Measurements from ENCODE around the gene IL17RB.

Gene IL17RB, protein sequence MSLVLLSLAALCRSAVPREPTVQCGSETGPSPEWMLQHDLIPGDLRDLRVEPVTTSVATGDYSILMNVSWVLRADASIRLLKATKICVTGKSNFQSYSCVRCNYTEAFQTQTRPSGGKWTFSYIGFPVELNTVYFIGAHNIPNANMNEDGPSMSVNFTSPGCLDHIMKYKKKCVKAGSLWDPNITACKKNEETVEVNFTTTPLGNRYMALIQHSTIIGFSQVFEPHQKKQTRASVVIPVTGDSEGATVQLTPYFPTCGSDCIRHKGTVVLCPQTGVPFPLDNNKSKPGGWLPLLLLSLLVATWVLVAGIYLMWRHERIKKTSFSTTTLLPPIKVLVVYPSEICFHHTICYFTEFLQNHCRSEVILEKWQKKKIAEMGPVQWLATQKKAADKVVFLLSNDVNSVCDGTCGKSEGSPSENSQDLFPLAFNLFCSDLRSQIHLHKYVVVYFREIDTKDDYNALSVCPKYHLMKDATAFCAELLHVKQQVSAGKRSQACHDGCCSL

DNA sequence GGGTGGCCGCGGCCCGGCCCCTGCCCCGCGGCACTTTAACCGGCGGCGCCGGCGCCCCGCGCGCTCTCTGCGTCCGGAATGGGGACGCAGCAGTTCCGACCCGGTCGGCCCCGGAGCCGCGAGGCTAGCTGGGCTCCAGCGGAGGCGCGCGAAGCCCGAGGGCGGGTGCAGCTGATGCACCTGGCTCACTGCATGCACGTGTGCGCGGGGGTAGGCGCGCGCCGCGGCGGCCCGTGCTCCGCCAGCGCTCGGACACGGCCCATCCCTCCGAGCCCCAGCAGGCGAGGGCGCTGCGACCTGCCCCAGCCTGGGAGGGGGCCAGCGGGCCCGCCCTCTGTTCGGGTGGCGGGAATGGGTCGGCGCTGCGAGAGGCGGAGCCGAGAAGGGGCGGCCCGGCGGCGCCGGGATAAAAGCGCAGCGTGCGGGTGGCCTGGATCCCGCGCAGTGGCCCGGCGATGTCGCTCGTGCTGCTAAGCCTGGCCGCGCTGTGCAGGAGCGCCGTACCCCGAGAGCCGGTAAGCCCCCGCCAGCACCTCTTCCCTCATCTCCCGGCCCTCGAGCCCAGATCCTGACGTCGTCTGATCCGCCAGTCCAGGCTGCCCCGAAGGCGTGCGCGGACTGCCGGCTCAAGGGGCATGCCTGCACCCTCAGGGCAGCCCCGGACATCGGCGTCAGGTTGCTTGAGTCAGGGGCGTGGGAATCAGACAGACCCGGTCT lies at the start of gene IL17RB, which contains the start of gene CHDH:
IL17RB (plus strand) TSS at position 435 of the 717 bp plus-strand sequence; CDS start at position 456, 21 bp downstream.
CHDH (minus strand) TSS at position 286 of the 717 bp plus-strand sequence. CDS start 22,411 bp downstream, outside the sequence.
- no peaks in the 10 kb centered on the region for H3K9me3 Mint-ChIP-seq (ENCODE audit: low read depth)
- H3K4me3 Mint-ChIP-seq, result peak within 1 kb of the TSS; percentile 79
- H3K4me1 Mint-ChIP-seq (ENCODE audit: low read depth), result peaks cover 6% of the 10 kb centered on the region
- H3K36me3 Mint-ChIP-seq, result no peaks in the 10 kb centered on the region
- no peak within 1 kb of the TSS for H3K27ac Mint-ChIP-seq
- H3K27me3 Mint-ChIP-seq, result peaks cover 37% of the 10 kb centered on the region

DNA sequence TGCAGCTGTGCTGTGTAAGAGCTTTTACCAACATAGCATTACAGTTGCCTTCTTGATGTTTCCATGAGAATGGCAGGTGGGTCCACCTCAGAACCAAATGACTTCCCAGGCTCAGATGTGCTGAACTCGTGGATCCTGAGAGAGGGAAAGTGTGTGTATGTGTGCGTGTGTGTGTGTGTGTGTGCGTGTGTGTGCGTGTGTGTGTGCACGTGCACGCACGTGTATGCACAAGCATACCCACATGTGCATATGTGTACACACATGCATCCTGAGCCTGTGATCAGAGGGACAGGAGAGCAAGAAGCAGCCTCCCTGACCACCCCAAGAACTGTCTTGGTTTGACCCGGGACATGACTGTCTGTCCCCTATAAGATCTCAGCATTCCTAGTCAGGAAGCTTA lies 48.2 kb upstream of the IL17RB start:
- H3K27me3 Mint-ChIP-seq, result peaks cover 2% of the 10 kb centered on the region
- no peaks in the 10 kb centered on the region for H3K36me3 Mint-ChIP-seq
- H3K4me1 Mint-ChIP-seq (ENCODE audit: low read depth), result no peaks in the 10 kb centered on the region
- no peak overlapping the region for H3K27ac Mint-ChIP-seq
- H3K4me3 Mint-ChIP-seq, result no peak overlapping the region
- H3K9me3 Mint-ChIP-seq (ENCODE audit: low read depth), result no peaks in the 10 kb centered on the region

DNA sequence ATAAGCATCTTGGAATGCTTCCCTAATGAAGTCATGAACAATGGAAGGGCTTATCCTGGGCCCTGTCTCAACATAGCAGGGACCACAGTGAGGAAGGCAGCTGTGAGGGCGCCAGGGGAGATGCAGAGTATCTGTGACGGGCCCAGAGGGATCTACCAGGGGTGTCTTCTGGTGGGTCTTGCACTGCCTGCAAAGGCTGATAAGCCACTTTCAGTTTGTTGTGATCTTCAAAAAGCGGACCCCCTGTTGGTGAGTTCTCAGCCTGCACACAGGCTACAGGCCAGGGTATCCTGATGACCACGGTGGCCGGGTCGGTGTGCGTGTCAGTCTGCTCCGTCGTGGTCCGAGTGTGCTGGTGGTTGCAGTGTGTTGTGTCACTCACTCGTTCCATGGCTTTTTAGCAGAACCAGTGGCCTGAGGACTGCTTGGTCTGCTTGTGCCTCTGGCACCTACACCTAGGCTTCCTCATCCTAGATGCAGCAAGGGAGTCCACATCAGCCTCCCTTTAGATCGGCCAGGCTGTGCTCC lies 47.0 kb upstream of the IL17RB start:
- Mint-ChIP-seq H3K4me3 (no peak overlapping the region), H3K9me3 (ENCODE audit: low read depth) (no peaks in the 10 kb centered on the region), H3K27ac (no peak overlapping the region), H3K36me3 (no peaks in the 10 kb centered on the region), H3K27me3 (peaks cover 2% of the 10 kb centered on the region), H3K4me1 (ENCODE audit: low read depth) (no peaks in the 10 kb centered on the region)

DNA sequence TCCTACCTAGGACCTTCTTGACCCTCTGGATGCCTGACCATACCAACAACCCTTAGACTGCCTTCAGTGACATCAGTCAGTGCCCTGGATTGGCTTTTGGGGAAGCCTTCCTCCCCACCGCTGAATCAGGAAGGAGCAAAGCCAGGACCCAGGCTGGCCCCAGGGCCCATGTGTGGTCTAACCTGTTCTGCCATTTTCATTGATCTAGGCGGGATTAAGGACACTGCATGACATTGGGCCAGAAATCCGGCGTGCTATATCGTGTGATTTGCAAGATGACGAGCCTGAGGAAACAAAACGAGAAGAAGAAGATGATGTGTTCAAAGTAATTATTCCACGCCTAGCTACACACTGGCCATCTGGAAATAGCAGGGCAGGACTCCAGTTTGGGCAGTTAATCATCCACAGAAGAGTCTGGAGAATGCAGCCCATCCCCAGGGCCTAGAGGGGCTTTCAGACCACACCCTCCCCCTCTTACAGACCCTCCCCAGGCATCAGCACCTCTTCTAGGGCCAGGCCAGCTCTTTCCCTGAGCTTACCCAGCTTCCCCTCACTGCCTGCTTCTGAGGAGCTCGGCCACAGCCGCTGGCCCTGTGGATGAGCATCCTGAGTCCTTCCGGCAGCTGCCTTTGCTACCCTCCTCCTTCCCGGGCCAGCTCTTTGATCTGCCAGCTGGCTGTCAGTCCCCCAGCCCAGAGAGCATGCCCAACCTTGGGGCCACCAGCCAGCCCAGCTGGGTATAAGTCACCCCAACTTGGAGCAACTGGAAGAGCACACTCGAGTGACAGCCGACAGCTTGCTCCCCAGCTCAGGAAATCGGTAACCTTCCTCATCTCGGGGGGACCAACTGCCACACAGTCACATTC lies 46.1 kb upstream of the IL17RB start:
- no peaks in the 10 kb centered on the region for H3K27me3 Mint-ChIP-seq
- H3K27ac Mint-ChIP-seq, result no peak overlapping the region
- no peaks in the 10 kb centered on the region for H3K4me1 Mint-ChIP-seq (ENCODE audit: low read depth)

DNA sequence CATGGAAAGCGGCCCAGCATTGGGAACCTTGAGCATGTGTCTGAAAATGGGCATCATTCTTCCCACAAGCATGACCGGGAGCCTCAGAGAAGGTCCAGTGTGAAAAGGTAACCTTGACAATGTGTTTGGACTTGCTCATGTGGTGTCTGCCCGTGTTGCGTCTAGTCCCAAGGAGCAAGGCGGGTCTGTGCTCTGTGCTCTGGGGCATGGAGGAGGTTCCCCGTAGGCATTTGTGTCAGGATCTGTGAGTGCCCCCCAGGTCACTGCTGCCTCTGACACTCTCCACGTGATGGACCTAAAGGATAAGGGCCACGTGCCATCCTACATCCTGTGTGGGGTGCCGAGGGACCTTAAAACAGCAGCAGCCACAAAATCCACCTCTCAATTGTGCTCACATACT lies 45.0 kb upstream of the IL17RB start:
- Mint-ChIP-seq H3K27ac (no peak overlapping the region), H3K9me3 (ENCODE audit: low read depth) (no peaks in the 10 kb centered on the region), H3K4me3 (no peak overlapping the region), H3K36me3 (no peaks in the 10 kb centered on the region), H3K27me3 (no peaks in the 10 kb centered on the region), H3K4me1 (ENCODE audit: low read depth) (no peaks in the 10 kb centered on the region)

More for the DNA sequence above, 46.1 kb upstream of the IL17RB start:
- H3K36me3 Mint-ChIP-seq, result no peaks in the 10 kb centered on the region
- no peaks in the 10 kb centered on the region for H3K9me3 Mint-ChIP-seq (ENCODE audit: low read depth)
- no peak overlapping the region for H3K4me3 Mint-ChIP-seq

DNA sequence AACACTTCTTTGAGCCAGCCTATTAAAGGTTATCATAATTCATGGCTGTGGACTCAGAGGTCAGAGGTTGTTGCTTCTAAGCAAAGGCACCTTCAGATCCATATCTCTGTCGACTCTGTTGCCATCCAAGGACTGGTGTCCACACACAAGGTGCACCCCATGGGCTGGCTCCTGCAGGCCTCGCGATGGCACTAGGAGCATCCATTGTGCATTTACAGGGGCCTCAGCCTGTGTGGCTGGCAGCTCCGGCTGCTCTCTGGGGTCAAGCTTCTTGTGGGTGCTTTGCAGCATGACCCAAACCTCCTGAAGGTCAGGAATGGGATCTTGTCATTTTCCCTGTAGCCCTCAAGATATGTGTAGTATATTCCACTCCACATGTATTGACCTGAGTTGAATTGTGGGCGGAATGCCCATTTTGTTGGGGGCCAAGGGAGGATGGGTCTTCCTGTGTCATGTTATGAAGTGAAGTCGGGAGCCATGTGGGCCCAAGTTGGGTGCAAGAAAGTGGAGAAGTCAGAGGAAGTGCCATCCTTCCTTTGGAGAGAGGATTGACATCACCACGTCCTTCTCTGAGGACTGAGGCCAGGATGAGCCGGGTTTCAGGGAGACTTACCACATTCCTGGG lies 44.0 kb upstream of the IL17RB start:
- Mint-ChIP-seq H3K9me3 (ENCODE audit: low read depth) (no peaks in the 10 kb centered on the region), H3K36me3 (no peaks in the 10 kb centered on the region), H3K27me3 (no peaks in the 10 kb centered on the region), H3K4me1 (ENCODE audit: low read depth) (no peaks in the 10 kb centered on the region), H3K4me3 (no peak overlapping the region), H3K27ac (no peak overlapping the region)

DNA sequence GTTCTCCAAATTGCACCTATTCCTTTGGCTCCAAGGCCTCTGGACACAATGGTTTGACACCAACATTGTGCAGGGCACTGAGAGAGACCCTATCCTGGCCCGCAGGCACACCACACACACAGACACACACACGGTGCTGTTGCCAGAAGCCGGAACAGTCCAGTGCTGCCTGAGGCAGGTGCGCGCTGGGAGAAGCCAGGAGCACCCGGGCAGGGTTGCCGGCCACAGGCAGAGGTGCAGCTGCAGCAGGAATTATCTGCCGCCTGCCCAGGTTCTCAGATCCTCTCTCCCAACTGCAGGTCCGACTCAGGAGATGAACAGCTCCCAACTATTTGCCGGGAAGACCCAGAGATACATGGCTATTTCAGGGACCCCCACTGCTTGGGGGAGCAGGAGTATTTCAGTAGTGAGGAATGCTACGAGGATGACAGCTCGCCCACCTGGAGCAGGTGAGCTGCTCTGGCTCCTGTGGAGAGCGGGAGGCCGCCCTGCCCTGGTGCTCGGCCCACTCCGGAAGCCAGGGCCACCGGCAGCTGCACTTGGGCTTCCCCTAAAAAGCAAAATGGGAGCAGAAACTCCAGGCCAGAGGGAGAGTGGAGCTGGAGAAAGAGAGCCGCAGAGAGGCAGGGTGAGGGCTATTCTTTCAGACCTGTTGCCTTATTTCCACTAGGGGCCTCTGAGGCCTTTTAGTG lies 43.1 kb upstream of the IL17RB start:
- H3K27me3 Mint-ChIP-seq, result no peaks in the 10 kb centered on the region

DNA sequence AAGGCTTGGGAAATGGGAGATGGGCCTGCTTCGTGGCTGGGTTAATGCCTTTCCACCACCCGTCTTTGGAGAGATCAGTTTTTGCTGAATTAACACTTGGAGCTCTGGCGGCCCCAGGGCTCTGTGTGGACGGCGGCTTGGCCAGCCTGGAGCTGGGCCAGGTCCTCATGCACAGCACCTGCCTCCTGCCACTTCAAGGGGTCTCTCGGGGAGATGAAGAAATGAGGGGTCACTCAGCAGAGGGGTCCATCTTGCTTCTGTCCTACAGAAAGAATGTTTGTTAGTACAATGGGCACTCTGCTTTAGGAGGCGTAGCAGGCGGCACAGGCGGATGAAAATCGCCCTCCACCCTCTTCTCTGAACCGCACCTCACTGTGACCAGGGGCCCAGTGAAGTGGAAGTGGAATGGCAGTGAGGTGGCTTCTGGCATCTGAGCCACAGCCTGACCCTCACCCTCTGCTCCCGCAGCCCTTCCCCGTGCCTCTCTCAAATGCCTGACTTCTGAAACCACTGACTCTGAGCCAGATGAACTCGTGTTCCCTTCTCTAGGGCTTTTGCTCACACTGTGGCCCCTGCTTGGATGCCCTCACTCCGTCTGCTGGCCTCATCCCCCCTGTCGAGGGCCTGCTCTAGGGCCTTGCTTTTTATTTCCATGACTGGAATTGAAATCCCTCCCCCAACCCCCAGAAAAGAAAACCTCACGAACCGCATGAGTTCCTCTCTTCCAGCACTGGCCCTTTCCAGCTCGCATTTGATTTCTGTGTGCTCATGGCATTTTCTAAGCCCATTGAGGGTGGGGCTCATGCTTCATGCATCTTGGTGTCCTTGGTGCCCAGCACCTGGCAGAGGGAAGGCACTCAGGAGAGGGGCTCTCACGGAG lies 42.3 kb upstream of the IL17RB start:
- H3K9me3 Mint-ChIP-seq (ENCODE audit: low read depth), result no peaks in the 10 kb centered on the region
- no peaks in the 10 kb centered on the region for H3K4me1 Mint-ChIP-seq (ENCODE audit: low read depth)
- H3K36me3 Mint-ChIP-seq, result no peaks in the 10 kb centered on the region
- no peak overlapping the region for H3K27ac Mint-ChIP-seq
- no peaks in the 10 kb centered on the region for H3K27me3 Mint-ChIP-seq
- H3K4me3 Mint-ChIP-seq, result no peak overlapping the region

More for the DNA sequence above, 43.1 kb upstream of the IL17RB start:
- H3K4me1 Mint-ChIP-seq (ENCODE audit: low read depth), result no peaks in the 10 kb centered on the region
- H3K4me3 Mint-ChIP-seq, result no peak overlapping the region
- H3K36me3 Mint-ChIP-seq, result no peaks in the 10 kb centered on the region
- H3K27ac Mint-ChIP-seq, result no peak overlapping the region
- no peaks in the 10 kb centered on the region for H3K9me3 Mint-ChIP-seq (ENCODE audit: low read depth)

DNA sequence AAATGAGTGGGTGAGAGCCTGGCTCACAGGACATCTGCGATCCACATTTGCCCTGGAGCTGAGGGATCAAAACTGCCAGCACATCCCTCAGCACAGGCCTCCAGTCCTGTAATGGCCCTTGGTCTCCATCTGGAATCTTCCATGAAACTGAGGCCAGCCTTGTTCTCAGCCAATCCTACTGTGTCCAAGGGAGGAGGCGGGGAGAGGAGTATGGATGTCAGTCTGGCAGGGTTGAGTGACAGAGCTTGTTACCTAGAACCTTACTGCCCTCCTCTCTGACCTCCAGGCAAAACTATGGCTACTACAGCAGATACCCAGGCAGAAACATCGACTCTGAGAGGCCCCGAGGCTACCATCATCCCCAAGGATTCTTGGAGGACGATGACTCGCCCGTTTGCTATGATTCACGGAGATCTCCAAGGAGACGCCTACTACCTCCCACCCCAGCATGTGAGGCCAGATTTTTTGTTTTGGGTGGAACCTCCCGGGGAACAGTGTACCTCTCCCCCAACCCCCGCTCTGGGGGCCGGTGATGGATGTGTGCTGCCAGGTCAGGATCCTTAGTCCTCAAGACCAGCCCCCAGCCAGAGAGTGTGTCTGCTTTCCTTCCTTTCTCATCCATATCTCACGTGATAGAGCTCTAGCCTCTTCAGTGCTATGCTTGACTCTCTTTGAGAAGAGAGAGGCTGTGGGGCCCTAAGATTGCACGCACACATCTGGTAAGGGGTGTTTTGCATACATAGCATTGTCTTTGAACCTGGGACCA lies 41.5 kb upstream of the IL17RB start:
- Mint-ChIP-seq H3K9me3 (ENCODE audit: low read depth) (no peaks in the 10 kb centered on the region), H3K27me3 (no peaks in the 10 kb centered on the region), H3K4me3 (no peak overlapping the region), H3K4me1 (ENCODE audit: low read depth) (no peaks in the 10 kb centered on the region), H3K36me3 (no peaks in the 10 kb centered on the region), H3K27ac (no peak overlapping the region)

DNA sequence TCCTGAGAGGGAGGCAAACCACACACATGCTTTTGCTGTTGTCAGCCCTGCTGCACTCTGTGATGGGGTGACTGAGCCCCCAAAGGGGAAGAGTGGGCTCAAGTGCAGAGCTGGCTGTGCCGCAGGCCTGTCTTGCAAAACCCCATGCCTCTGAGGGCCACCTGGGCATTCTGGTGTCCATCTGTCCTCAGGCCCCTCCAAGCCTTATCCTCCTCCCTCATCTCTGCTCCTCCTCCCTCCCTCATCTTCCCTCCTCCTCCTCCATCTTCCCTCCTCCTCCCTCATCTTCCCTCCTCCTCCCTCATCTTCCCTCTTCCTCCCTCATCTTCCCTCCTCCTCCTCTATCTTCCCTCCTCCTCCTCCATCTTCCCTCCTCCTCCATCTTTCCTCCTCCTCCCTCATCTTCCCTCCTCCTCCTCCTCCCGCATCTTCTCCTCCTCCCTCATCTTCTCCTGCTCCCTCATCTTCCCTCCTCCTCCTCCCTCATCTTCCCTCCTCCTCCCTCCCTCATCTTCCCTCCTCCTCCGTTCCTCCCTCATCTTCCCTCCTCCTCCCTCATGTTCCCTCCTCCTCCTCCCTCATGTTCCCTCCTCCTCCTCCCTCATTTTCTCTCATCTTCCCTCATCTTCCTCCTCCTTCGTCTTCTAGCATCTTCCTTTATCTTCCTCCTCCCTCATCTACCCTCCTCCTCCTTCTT lies 40.8 kb upstream of the IL17RB start:
- Mint-ChIP-seq H3K4me3 (no peak overlapping the region), H3K36me3 (no peaks in the 10 kb centered on the region), H3K4me1 (ENCODE audit: low read depth) (no peaks in the 10 kb centered on the region), H3K27me3 (no peaks in the 10 kb centered on the region), H3K9me3 (ENCODE audit: low read depth) (no peaks in the 10 kb centered on the region), H3K27ac (no peak overlapping the region)

DNA sequence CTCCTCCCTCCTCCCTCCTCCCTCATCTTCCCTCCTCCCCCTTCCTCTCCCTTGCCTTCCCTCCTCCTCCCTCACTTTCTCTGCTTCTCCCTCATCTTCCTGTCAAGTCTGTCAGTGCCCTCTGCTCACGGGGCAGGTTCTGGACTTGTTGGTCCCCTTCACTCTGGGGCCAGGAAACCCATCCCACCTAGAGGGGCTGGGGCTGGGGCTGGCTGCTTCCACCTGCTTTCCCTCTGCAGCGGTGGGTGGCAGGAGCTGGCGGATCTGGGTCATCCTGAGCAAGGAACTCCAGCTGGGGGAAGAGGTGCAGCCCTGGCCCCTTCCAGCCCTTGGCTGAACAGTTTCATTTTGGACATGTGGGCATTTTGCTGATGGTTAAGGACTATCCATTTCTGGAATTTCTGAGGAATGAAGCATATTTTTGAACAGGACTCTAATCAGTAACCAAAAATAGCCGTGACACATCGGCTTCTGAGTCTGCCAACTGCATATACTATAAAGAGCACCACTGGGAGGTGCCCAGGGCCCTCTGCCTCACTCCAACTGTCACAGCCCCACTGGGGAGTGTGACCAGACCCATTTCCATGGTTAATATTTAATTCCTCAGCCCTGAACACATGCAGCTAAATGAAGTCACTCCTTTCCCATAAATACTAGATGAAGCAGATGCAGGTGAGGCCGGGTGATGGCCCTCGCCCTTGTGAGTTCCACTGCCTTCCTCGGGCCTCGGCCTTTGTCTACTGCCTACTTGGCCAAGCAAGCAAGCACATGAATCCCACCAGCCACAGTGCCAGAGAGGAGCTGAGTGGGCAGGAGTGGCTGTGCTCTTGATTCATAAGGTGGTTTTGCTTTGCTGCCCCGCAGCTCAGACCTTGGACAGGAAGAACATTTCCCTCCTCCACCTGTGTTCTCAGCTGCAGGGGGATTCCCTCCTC lies 39.9 kb upstream of the IL17RB start:
- no peak overlapping the region for H3K27ac Mint-ChIP-seq
- H3K27me3 Mint-ChIP-seq, result no peaks in the 10 kb centered on the region
- H3K9me3 Mint-ChIP-seq (ENCODE audit: low read depth), result no peaks in the 10 kb centered on the region

More for the DNA sequence above, 39.9 kb upstream of the IL17RB start:
- H3K36me3 Mint-ChIP-seq, result no peaks in the 10 kb centered on the region
- H3K4me3 Mint-ChIP-seq, result no peak overlapping the region
- no peaks in the 10 kb centered on the region for H3K4me1 Mint-ChIP-seq (ENCODE audit: low read depth)
